ENCODE measurements around the gene RANBP3.
A peak's percentile ranks its signal among the peaks of the same experiment; 100 is the strongest.

The RANBP3 gene

DNA sequence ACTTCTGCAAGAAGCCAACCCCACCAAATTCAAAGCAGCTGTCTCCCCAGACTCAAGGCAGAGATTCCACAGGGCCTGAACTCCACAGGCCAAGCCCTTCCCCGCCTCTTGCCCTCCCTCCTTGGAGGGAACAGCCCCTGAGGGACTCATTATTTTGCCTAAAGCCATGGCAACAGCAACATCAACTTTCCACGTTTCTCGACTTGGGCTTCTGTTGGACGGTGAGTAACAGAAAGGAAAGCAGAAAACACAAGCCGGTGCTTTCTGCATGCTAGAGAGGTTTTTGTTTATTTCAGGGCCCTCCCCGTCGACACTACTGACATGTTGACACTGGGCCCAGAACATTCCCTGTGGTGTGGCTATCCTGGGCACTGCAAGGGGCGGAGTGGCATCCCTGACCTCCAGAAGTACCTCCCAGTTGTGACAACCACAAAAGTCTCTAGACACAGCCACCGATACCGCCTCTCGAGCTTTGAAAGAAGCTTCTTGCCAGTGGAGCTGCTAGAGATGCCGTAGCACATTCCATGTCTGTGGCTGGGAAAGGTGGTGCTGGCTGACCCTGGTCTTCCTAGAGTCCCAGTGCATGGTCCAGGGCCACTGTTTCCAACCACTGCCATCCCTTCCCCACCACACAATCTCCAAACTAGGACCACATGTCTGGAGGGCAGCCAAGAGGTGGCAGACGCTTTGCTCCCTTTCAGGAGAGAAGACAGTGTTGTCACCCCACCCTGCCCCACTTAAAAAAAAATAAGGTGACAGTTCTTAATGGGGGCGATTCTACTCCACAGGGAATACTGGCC lies 51.1 kb downstream of the RANBP3 start:
- CTCF ChIA-PET: no interaction called here
- TF ChIP-seq, protein P1, sequence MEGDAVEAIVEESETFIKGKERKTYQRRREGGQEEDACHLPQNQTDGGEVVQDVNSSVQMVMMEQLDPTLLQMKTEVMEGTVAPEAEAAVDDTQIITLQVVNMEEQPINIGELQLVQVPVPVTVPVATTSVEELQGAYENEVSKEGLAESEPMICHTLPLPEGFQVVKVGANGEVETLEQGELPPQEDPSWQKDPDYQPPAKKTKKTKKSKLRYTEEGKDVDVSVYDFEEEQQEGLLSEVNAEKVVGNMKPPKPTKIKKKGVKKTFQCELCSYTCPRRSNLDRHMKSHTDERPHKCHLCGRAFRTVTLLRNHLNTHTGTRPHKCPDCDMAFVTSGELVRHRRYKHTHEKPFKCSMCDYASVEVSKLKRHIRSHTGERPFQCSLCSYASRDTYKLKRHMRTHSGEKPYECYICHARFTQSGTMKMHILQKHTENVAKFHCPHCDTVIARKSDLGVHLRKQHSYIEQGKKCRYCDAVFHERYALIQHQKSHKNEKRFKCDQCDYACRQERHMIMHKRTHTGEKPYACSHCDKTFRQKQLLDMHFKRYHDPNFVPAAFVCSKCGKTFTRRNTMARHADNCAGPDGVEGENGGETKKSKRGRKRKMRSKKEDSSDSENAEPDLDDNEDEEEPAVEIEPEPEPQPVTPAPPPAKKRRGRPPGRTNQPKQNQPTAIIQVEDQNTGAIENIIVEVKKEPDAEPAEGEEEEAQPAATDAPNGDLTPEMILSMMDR (conservative IDR thresholded peaks at IDR 0.05; ENCODE audit: low read depth): no peak
- no peak for DNase-seq (ENCODE audit: low spot score)
- H3K27ac ChIP-seq: peak overlapping the region; percentile 5; the same call in 1 of the 2 replicates
- POLR2A ChIA-PET (ENCODE audit: low non-redundant PET): no interaction called here

DNA sequence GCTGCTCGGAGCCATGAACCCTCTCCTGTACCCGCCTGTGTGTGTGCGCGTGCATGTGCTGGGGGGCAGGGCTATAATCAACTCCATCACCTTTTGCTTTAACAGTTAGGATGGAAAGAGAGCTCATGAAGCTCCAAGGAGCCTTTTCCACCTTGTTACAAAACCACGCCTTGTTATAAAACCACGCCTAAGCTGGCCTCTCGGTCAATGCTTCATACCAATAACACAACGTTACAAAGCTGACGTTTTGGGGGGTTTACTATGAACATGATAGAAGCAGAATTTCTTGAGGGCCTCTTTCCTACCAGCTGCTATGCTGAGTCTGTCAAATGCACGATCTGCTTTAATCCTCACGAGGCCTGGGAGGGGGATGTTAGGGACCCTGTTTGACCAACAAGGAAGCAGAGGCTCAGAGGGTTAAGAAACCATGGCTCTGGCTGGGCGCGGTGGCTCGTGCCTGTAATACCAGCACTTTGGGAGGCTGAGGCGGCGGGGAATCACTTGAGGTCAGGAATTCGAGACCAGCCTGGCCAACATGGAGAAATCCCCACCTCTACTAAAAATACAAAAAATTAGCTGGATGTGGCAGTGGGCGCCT lies 52.0 kb downstream of the RANBP3 start:
- TF ChIP-seq, protein P1 (conservative IDR thresholded peaks at IDR 0.05; ENCODE audit: low read depth): no peak
- CTCF ChIA-PET: no interaction called here
- DNase-seq (ENCODE audit: low spot score): no peak
- POLR2A ChIA-PET (ENCODE audit: low non-redundant PET): no interaction called here
- H3K27ac ChIP-seq: peak overlapping the region; percentile 5; the same call in 1 of the 2 replicates

DNA sequence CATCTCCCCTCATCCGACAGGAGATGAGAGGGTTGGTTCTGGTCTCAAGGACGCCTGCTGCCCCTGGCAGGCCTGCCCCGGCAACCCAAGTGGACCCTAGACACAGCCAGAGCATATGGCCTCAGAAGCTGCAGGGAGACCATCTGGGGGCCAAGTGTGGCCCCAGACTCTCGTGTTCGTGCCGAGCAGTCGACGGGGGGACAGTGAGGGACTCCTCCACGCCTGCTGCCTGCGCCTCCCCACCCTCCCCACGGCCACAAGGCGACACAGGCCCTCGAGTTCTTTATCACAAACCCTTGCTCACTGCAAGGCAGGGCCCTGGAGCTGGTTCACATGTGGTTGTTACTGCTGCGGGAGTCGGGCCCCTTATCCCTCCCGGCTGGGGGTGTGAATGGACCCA lies 54.6 kb downstream of the RANBP3 start:
- TF ChIP-seq, protein P1 (conservative IDR thresholded peaks at IDR 0.05; ENCODE audit: low read depth): no peak
- POLR2A ChIA-PET (ENCODE audit: low non-redundant PET): no interaction called here
- CTCF ChIA-PET: no interaction called here
- H3K27ac ChIP-seq: no peak overlapping the region
- no peak for DNase-seq (ENCODE audit: low spot score)

DNA sequence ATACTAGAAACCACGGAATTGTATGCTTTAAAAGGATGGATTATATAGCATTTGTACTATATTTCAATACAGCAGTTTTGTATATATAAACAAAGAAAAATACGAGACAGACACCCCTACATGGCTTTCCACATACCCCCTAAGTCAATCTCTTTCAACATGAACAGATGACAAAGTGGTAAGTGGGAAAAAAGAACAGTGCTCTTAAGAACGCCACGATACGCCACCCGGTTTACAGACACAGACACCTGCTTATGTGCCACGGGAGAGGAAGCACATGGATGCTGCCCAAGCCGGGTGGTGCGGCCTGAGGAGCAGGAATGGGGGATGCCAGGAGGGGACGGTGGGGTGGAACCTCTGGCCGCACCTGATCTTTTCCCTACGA lies 55.8 kb downstream of the RANBP3 start:
- TF ChIP-seq, protein P1 (conservative IDR thresholded peaks at IDR 0.05; ENCODE audit: low read depth): no peak
- no peak overlapping the region for H3K27ac ChIP-seq
- ChIA-PET CTCF (interaction anchor here (0.6 kb wide), 1 partner anchor 544 kb away, joined by 4 read pairs; no protein-coding TSS in a partner anchor), POLR2A (ENCODE audit: low non-redundant PET) (no interaction called here)
- DNase-seq (ENCODE audit: low spot score): no peak

DNA sequence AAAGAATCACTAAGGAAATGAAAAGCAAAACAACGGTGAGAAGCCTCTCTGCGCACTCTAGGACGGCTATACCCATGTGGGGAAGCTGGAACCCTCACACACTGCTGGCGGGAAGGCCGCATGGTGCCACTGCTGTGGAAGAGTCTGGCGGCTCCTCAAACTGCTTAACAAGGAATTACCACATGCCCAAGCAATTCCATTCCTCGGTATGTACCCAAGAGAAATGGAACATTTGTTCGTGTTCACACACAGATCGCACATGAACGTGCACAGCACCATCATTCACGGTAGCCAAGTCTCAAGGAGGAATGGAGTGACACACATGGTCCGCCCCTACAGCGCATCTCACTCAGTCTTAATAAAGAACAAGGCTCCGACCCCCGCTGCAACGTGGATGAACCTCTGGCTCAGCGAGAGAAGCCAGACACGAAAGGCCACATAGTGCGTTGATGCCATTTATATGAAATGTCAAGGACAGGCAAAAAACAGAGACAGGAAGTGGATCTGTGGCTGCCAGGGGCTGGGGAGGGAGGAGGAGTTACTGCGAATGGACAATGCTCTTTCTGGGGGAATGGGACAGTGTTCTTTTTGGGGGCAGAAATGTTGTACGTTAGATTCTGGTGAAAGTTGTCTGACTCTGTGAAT lies 56.3 kb downstream of the RANBP3 start:
- DNase-seq (ENCODE audit: low spot score): no peak
- peak overlapping the region; percentile 28; the same call in 1 of the 2 replicates for H3K27ac ChIP-seq
- ChIA-PET POLR2A (ENCODE audit: low non-redundant PET) (no interaction called here), CTCF (no interaction called here)
- TF ChIP-seq, protein P1 (conservative IDR thresholded peaks at IDR 0.05; ENCODE audit: low read depth): no peak

DNA sequence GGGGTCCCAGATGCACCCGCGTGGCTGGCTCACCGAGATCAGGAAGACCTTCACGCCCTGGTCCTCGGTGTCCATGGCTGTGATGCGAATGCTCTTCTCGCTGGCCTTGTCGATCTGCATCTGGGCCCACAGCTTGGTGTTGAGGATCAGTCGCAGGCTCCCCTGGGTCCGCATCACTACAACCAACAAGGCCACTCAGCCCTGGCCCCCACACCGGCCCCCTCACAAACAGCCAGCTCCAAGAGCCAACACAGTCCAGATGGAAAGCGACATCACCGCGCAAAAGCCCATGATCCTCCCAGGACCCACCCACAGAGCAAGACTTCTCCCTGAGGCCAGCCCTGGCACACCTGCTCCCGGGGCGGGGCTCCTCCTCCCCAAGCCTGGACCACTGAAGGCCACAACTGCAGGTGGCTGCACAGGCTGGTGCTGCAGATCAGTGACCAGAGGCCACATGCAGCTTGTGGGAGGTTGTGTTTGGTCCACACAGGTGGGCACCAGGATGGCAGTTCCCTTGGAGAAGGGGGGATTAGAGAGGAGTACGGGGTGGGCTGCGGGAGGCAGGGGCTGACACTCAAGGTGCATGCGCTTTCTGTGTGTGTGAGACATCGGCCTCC lies 59.4 kb downstream of the RANBP3 start:
- CTCF ChIA-PET: no interaction called here

More for the DNA sequence above, 59.4 kb downstream of the RANBP3 start:
- POLR2A ChIA-PET (ENCODE audit: low non-redundant PET): no interaction called here
- no peak overlapping the region for H3K27ac ChIP-seq
- DNase-seq (ENCODE audit: low spot score): no peak
- TF ChIP-seq, protein P1 (conservative IDR thresholded peaks at IDR 0.05; ENCODE audit: low read depth): no peak
